Fibroblast of mammary gland (primary cell): ENCODE results near the gene ACKR3.

Experiments used
- DNase-seq: peaks from one replicate; pipeline ENCODE4 v3.0.0-alpha.2; 2010; ENCODE audit warnings: low read depth
- H3K4me3 ChIP-seq: 2 replicates; pipeline ENCODE4 v1.5.1; 2011; ENCODE audit warnings: low read depth, mild to moderate bottlenecking, low read length, moderate library complexity; ENCODE audit not compliant: control insufficient read depth
- TF ChIP-seq, protein P1 (sequence below): conservative IDR thresholded peaks from 2 replicates; pipeline ENCODE4 v1.5.1; 2011; ENCODE audit warnings: low read depth, low read length, inconsistent platforms; ENCODE audit not compliant: control insufficient read depth, insufficient read depth

ACKR3 gene

DNA sequence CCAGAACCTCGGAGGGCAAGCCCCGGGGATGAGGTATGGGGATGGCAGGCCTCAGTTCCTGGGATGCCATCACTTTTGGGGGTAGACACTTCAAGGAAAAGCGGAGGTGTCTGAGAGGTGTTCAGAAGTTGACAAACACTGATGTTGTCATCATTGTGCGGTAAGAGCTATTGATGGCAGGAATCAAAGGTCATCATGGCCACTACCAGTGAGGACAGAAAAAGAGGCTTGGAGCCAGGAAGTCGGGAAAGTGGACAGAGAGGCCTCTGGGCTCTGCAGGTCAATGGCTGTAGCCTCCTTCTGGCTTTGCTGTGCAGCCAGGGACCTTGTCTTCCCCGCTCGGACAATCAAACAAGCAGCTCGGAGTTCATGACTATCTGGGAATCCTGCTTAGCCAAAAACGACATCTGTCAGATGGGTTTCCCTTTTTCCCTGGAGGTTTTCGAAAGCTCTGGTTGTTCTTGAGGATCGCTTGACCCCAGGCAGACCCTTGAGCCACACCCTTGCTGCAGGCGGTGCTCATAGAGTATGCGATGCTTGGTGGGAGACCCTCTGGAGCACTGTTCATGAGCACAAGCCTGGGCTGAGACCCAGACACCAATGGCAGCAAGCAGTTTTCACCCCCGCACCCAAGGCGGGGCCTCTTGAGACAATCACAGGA lies 19.4 kb downstream of the ACKR3 start:
- TF ChIP-seq, protein P1, sequence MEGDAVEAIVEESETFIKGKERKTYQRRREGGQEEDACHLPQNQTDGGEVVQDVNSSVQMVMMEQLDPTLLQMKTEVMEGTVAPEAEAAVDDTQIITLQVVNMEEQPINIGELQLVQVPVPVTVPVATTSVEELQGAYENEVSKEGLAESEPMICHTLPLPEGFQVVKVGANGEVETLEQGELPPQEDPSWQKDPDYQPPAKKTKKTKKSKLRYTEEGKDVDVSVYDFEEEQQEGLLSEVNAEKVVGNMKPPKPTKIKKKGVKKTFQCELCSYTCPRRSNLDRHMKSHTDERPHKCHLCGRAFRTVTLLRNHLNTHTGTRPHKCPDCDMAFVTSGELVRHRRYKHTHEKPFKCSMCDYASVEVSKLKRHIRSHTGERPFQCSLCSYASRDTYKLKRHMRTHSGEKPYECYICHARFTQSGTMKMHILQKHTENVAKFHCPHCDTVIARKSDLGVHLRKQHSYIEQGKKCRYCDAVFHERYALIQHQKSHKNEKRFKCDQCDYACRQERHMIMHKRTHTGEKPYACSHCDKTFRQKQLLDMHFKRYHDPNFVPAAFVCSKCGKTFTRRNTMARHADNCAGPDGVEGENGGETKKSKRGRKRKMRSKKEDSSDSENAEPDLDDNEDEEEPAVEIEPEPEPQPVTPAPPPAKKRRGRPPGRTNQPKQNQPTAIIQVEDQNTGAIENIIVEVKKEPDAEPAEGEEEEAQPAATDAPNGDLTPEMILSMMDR = no peak
- H3K4me3 ChIP-seq = no peak overlapping the region
- DNase-seq = no peak

DNA sequence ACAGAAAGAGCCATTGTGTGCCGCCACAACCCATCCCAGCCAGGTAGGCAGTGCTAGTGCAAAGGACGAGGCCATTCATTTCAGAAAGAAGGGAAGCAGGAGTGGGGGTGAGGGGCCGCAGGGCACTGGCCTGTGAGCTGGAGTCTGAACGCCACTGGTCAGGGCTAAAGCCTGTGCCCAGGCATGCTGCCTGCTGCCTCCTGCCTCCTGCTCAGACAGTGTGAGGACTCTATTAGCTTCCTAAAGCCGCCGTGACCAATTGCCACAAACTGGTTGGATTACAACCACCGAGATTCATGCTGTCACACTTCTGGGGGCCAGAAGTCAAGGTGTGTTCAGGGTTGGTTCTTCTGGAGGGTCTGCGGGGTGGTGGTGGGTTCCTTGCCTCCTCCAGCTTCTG lies 21.2 kb downstream of the ACKR3 start:
- no peak for DNase-seq
- TF ChIP-seq, protein P1 = no peak
- no peak overlapping the region for H3K4me3 ChIP-seq

DNA sequence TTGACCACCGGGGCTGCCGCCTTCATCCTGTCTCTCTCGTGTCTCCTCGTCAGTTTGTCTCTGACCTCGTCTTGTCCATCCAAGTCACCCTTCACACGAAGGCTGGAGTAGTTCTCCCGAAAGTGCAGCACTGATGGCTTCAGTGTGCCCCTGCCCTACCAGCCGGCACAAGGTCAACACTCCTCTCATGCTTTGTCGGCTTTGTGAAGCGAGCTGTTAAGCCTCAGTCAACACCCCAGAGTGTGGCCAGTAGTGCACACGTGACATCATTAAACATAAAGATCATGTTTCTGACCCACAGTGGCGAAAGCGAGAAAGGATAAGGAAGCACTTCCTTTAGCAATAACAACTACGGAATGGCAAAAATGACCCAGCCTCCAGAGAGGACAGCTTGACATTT lies 23.2 kb downstream of the ACKR3 start:
- no peak overlapping the region for H3K4me3 ChIP-seq
- DNase-seq = no peak
- TF ChIP-seq, protein P1 = no peak

DNA sequence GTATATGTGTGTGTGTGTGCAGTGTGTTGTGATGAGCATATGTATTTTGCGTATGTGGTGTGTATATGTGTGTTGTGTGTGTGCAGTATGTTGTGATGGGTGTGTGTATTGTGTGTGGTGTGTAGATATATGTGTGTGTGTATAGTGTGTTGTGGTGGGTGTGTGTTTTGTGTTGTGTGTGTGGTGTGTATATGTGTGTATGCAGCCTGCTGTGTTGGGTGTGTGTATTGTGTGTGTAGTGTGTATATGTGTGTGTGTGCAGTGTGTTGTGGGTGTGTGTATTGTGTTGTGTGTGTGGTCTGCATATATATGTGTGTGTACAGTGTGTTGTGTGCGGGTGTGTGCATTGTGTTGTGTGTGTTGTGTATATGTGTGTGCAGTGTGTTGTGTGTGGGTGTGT lies 23.9 kb downstream of the ACKR3 start:
- TF ChIP-seq, protein P1 = no peak
- no peak for DNase-seq
- no peak overlapping the region for H3K4me3 ChIP-seq

DNA sequence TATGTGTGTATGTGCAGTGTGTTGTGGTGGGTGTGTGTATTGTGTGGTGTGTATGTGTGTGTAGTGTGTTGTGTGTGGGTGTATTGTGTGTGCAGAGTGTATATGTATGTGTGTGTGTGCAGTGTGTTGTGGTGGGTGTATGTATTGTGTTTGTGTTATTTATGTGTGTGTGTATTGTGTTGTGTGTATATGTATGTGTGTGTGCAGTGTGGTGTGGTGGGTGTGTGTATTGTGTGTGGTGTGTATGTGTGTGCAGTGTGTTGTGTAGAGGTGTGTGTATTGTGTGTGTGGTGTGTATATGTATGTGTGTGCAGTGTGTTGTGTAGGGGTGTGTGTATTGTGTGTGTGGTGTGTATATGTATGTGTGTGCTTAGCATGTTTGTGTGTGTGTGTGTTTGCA lies 24.3 kb downstream of the ACKR3 start:
- H3K4me3 ChIP-seq = no peak overlapping the region
- TF ChIP-seq, protein P1 = no peak
- DNase-seq = no peak

DNA sequence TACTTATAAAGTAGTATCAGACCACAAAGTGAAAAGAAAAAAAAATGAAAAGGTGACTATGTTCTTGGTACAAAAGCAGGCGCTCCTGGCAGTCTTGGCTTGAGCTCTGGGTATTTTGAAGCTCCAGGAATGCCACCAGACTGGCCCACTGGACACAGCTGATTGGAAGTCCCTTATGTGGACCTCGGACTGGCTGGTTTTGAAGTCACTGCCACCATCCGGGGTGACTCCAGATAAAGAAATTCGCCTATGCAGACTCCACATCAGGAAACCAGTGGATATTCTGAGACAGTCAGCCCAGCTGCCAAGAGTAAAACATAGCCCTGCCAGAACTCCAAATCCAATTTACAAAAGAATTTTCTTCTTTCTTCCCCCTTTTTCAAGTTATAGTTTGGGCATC lies 28.0 kb downstream of the ACKR3 start:
- H3K4me3 ChIP-seq = no peak overlapping the region
- TF ChIP-seq, protein P1 = no peak
- no peak for DNase-seq

DNA sequence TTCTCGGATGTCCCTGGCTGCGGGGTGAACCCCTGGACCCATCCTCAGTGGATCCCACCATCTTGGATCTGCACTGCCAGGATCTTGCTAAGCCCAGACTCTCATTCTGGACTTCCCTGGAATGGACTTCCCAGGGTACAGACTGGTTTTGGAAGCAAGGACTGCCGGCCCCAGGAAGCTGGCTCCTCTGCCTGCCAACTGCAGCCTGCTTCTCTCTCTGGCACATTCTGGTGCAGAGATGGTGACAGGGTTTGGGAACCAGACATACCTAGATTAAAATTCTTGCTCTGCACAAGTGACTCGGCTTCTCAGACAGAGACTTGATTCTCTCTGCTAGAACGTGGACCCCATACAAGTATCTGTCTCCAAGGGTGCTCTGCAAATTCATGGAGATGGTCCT lies 29.4 kb downstream of the ACKR3 start:
- no peak overlapping the region for H3K4me3 ChIP-seq
- TF ChIP-seq, protein P1 = no peak
- no peak for DNase-seq
